HCT116 (cell line): Measurements from ENCODE around the gene CCDC15. TPM values are rescaled to one million over a fixed set of nuclear protein-coding genes. Genes with fewer than 3 reads are reported as not detected.

ENCODE experiments used
- ATAC-seq: fragments of 200-7000 bp; cut with Tn5 transposase; 2 replicates; pipeline ENCODE4 v1.9.1; 2020; ENCODE audit warnings: mild to moderate bottlenecking, moderate library complexity
- BruUV-seq: library from RNA; stranded (reverse); fragments of 400-500 nt; replicated peaks from 2 replicates; lab custom pipeline; 2021; lab: Mats Ljungman, UMichigan
- CTCF ChIA-PET: fragments of 300-600 bp; sonication (Branson Sonifier 250); formaldehyde crosslinking; loops from one replicate; lab custom pipeline; 2021; ENCODE audit warnings: antibody characterized with exemption; lab: Charles Lee
- POLR2A ChIA-PET: fragments of 300-600, 350-600 bp; sonication (Branson Sonifier 250); formaldehyde crosslinking; loops from one replicate; lab custom pipeline; 2021; ENCODE audit warnings: antibody characterized with exemption; lab: Charles Lee
- RAD21 ChIA-PET, 2 experiments: fragments of 300-600 bp; sonication (Branson Sonifier 250); formaldehyde crosslinking; loops; one replicate each; lab custom pipeline; 2023; ENCODE audit warnings: low total read pairs in 2 of 2; ENCODE audit not compliant: uncharacterized antibody in 2 of 2, unreplicated experiment in 2 of 2, low non-redundant PET in 1 of 2; lab: Charles Lee
- DNase-seq: peaks from one replicate; pipeline ENCODE4 v3.0.0-alpha.2; 2010; ENCODE audit warnings: low read depth, low spot score
- H2AFZ ChIP-seq: fragments of 200-600 bp; shearing (Covaris generic), sonication (generic); 2 replicates; pipeline ENCODE4 v1.6.1; 2017; ENCODE audit warnings: low read depth, mixed run types, mixed read lengths, antibody characterized with exemption, low read length; ENCODE audit not compliant: poor library complexity, severe bottlenecking
- H3K27ac ChIP-seq: 2 replicates; pipeline ENCODE4 v1.5.1; 2012; ENCODE audit warnings: low read depth, low read length
- H3K27me3 ChIP-seq: fragments of 200-600 bp; sonication (generic); 2 replicates; pipeline ENCODE4 v1.6.1; 2016; ENCODE audit warnings: mixed run types, low read length, mixed read lengths; ENCODE audit not compliant: insufficient read depth
- H3K36me3 ChIP-seq, 2 experiments: fragments of 200-500 bp in 1 of 2; fragments of 200-600 bp in 1 of 2; sonication (Bioruptor generic) in 1 of 2; sonication (generic) in 1 of 2; 2 replicates each; pipeline versions ENCODE4 v1.5.1 to v1.6.1; 2014 to 2016; ENCODE audit warnings: low read length in 2 of 2, inconsistent platforms in 1 of 2, mixed read lengths in 1 of 2, mixed run types in 1 of 2; ENCODE audit not compliant: insufficient read depth in 2 of 2, control insufficient read depth in 1 of 2
- H3K4me1 ChIP-seq, 2 experiments: fragments of 200-600 bp in 1 of 2; sonication (generic) in 1 of 2; 2 replicates each; pipeline versions ENCODE4 v1.5.1 to v1.6.1; 2012 to 2017; ENCODE audit warnings: low read length in 2 of 2, inconsistent platforms in 1 of 2, mild to moderate bottlenecking in 1 of 2, mixed read lengths in 1 of 2, mixed run types in 1 of 2, moderate library complexity in 1 of 2; ENCODE audit not compliant: insufficient read depth in 2 of 2, control insufficient read depth in 1 of 2
- H3K4me2 ChIP-seq: fragments of 200-600 bp; sonication (generic); 2 replicates; pipeline ENCODE4 v1.6.1; 2017; ENCODE audit warnings: mixed run types, low read length, mixed read lengths
- H3K4me3 ChIP-seq, 2 experiments: fragments of 200-600 bp in 1 of 2; sonication (generic) in 1 of 2; replicated peaks in 1 of 2; 2 replicates each; pipeline ENCODE4 v1.5.1; 2011 to 2016; ENCODE audit warnings: low read length in 2 of 2, control low read depth in 1 of 2, low read depth in 1 of 2, mild to moderate bottlenecking in 1 of 2, mixed read lengths in 1 of 2, mixed run types in 1 of 2
- H3K79me2 ChIP-seq: fragments of 200-600 bp; sonication (generic); 2 replicates; pipeline ENCODE4 v1.6.1; 2017; ENCODE audit warnings: mild to moderate bottlenecking, mixed run types, low read length, moderate library complexity, mixed read lengths; ENCODE audit not compliant: insufficient read depth
- H3K9ac ChIP-seq: fragments of 200-600 bp; sonication (generic); 2 replicates; pipeline ENCODE4 v1.6.1; 2016; ENCODE audit warnings: low read length, mixed read lengths
- H3K9me2 ChIP-seq: fragments of 200-600 bp; sonication (generic), shearing (Covaris generic); 2 replicates; pipeline ENCODE4 v1.6.1; 2017; ENCODE audit warnings: mixed run types, mild to moderate bottlenecking, moderate library complexity; ENCODE audit not compliant: insufficient read depth
- H3K9me3 ChIP-seq, 2 experiments: fragments of 200-500 bp in 1 of 2; fragments of 200-600 bp in 1 of 2; sonication (Bioruptor generic) in 1 of 2; sonication (generic) in 1 of 2; 2 replicates each; pipeline ENCODE4 v1.6.1; 2014 to 2017; ENCODE audit warnings: low read length in 2 of 2, mixed read lengths in 2 of 2, inconsistent platforms in 1 of 2, low read depth in 1 of 2, mild to moderate bottlenecking in 1 of 2, mixed run types in 1 of 2, moderate library complexity in 1 of 2; ENCODE audit not compliant: control insufficient read depth in 1 of 2, insufficient read depth in 1 of 2
- H4K20me1 ChIP-seq: fragments of 200-600 bp; sonication (generic), shearing (Covaris generic); 2 replicates; pipeline ENCODE4 v1.6.1; 2017; ENCODE audit warnings: mixed run types, mild to moderate bottlenecking, moderate library complexity; ENCODE audit not compliant: insufficient read depth
- CBX3 ChIP-seq: IDR thresholded peaks from 2 replicates; pipeline ENCODE4 v1.6.1; 2012; ENCODE audit warnings: low read depth
- CEBPB ChIP-seq: IDR thresholded peaks from 2 replicates; pipeline ENCODE4 v1.6.1; 2012; ENCODE audit warnings: low read depth
- EGR1 ChIP-seq: IDR thresholded peaks from 2 replicates; pipeline ENCODE4 v1.6.1; 2012; ENCODE audit warnings: low read depth
- ELF1 ChIP-seq: IDR thresholded peaks from 2 replicates; pipeline ENCODE4 v1.6.1; 2012; ENCODE audit warnings: low read depth, borderline replicate concordance
- EZH2 ChIP-seq: fragments of 200-600 bp; sonication (generic); IDR thresholded peaks from 2 replicates; pipeline ENCODE4 v1.6.1; 2017; ENCODE audit warnings: antibody characterized with exemption, mixed run types
- EZH2phosphoT487 ChIP-seq: fragments of 200-600 bp; IDR thresholded peaks from 2 replicates; pipeline ENCODE4 v1.6.1; 2018; ENCODE audit warnings: antibody characterized with exemption, borderline replicate concordance
- FOSL1 ChIP-seq: IDR thresholded peaks from 2 replicates; pipeline ENCODE4 v1.6.1; 2012; ENCODE audit warnings: low read depth
- JUND ChIP-seq: IDR thresholded peaks from 2 replicates; pipeline ENCODE4 v1.6.1; 2012
- POLR2A ChIP-seq: IDR thresholded peaks from 2 replicates; pipeline ENCODE4 v1.7.0; 2011; ENCODE audit warnings: borderline replicate concordance; ENCODE audit not compliant: insufficient read depth, insufficient read length; ENCODE audit errors: extremely low read depth
- SP1 ChIP-seq: IDR thresholded peaks from 2 replicates; pipeline ENCODE4 v1.6.1; 2012; ENCODE audit warnings: low read depth
- SRF ChIP-seq: IDR thresholded peaks from 2 replicates; pipeline ENCODE4 v1.6.1; 2012; ENCODE audit warnings: low read depth
- YY1 ChIP-seq: IDR thresholded peaks from 2 replicates; pipeline ENCODE4 v1.6.1; 2011; ENCODE audit warnings: low read length, low read depth, moderate library complexity, mild to moderate bottlenecking; ENCODE audit not compliant: insufficient replicate concordance; ENCODE audit errors: extremely low read depth
- ZNF274 ChIP-seq: fragments of 200-500 bp; sonication (Bioruptor generic); IDR thresholded peaks from 2 replicates; pipeline ENCODE4 v1.6.1; 2014; ENCODE audit warnings: mild to moderate bottlenecking, low read depth, low read length, inconsistent platforms
- intact Hi-C: fragments of 100-400 bp; cut with micrococcal nuclease; formaldehyde crosslinking; loops from 2 replicates; pipeline ENCODE4 v1.10.0; 2022
- total RNA-seq: library from RNA; stranded (reverse); gene quantifications from one replicate; pipeline ENCODE4 v1.2.1, GENCODE V29; 2021; ENCODE audit not compliant: unreplicated experiment
- TF ChIP-seq, protein P1 (sequence below): IDR thresholded peaks from 2 replicates; pipeline ENCODE4 v1.6.1; 2012
- TF ChIP-seq, protein P2 (sequence below), 3 experiments: fragments of 200-600 bp in 1 of 3; sonication (generic) in 1 of 3; IDR thresholded peaks in 2 of 3; conservative IDR thresholded peaks in 1 of 3; 2 replicates each; pipeline ENCODE4 v1.5.1; 2012 to 2017; ENCODE audit warnings: low read depth in 2 of 3, low read length in 2 of 3, antibody characterized with exemption in 1 of 3, borderline replicate concordance in 1 of 3, control low read depth in 1 of 3, mild to moderate bottlenecking in 1 of 3, mixed read lengths in 1 of 3, mixed run types in 1 of 3, moderate library complexity in 1 of 3; ENCODE audit not compliant: insufficient read depth in 1 of 3

CCDC15 gene
- total RNA-seq, 1 experiment from 2014 or later, result 2.4 TPM

DNA sequence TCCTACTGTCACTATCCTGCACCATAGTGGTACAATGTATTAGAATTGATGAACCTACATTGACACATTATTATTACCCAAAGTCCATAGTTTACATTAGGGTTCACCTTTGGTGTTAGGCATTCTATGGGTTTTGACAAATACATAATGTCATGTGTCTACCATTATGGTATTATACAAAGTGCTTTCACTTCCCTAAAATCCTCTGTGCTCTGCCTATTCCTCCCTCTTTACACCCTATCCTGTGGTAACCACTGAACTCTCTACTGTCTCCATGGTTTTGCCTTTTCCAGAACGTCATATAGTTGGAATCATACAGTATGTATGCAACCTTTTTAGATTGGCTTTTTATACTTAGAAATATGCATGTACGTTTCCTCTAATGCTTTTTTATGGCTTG is 51.5 kb downstream of the CCDC15 start (continued):
- TF ChIP-seq CBX3 (no peak), EGR1 (no peak)
- TF ChIP-seq, protein P1, sequence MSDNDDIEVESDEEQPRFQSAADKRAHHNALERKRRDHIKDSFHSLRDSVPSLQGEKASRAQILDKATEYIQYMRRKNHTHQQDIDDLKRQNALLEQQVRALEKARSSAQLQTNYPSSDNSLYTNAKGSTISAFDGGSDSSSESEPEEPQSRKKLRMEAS, result no peak
- TF ChIP-seq, all 23 proteins: peak for 0

DNA sequence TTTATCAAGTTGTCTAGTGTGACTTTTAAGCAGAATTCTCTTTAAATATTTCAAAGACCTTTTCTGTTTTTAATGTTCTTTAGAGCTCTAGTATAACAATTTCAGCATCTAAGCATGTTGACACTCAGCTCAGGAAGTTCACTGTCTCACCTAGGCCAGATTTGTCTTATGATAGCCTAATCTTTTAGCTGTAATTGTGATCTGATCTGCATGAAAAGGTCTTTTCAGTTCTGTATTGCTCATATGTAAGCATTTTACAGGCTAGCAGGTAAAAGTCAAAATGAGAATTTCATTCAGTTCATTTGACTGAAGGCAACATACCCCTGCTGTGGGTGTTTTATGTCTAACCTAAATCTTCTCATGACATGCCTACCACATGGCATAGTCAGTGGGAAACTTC is 62.4 kb downstream of the CCDC15 start:
- no peaks in the 10 kb centered on the region for H3K27me3 ChIP-seq
- ATAC-seq, result no peak
- no peak overlapping the region for H3K4me3 ChIP-seq
- H4K20me1 ChIP-seq, result no peaks in the 10 kb centered on the region
- no peaks in the 10 kb centered on the region for H3K9me3 ChIP-seq
- H3K9me2 ChIP-seq, result no peaks in the 10 kb centered on the region
- DNase-seq, result no peak
- ChIA-PET RAD21 (no interaction called here), CTCF (no interaction called here), POLR2A (no interaction called here)
- H3K4me1 ChIP-seq, result no peaks in the 10 kb centered on the region
- BruUV-seq, result no TSS peak
- no peaks in the 10 kb centered on the region for H3K79me2 ChIP-seq
- TF ChIP-seq SRF, result no peak
- no peak overlapping the region for H3K27ac ChIP-seq
- H3K36me3 ChIP-seq, result no peaks in the 10 kb centered on the region
- H2AFZ ChIP-seq, result no peak overlapping the region
- no peak overlapping the region for H3K9ac ChIP-seq
- no peak overlapping the region for H3K4me2 ChIP-seq
- intact Hi-C loops, result no loop called here

DNA sequence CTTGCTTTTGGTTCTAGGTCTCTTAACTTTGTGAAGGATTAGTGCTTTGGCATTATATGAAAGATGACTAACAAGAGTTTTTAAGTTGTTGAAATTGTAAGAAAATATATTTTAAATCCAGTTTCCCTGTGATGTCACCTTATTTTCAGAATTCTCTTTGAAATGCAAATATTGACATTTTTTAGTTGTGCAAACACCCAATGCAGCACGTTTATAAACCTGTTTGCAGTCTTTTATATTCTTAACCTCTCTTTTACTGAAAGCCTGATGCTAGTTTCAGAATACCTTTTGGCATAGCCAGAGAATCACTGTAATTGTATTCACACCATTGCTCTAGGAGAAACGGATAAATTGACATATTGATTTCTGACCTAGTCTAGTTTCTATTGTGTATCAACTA is 66.3 kb downstream of the CCDC15 start:
- intact Hi-C loops, result no loop called here
- Histone ChIP-seq H3K4me1 (no peaks in the 10 kb centered on the region), H3K27ac (no peak overlapping the region), H3K9me3 (no peaks in the 10 kb centered on the region), H4K20me1 (no peaks in the 10 kb centered on the region), H3K27me3 (no peaks in the 10 kb centered on the region), H3K9ac (no peak overlapping the region), H2AFZ (no peak overlapping the region), H3K4me3 (no peak overlapping the region), H3K4me2 (no peak overlapping the region), H3K79me2 (no peaks in the 10 kb centered on the region), H3K36me3 (no peaks in the 10 kb centered on the region), H3K9me2 (no peaks in the 10 kb centered on the region)
- ChIA-PET RAD21 (interaction anchor here in 1 of 2 experiments (0.7 kb wide), 1 partner anchor 16 kb away, joined by 3 read pairs; no protein-coding TSS in a partner anchor), CTCF (no interaction called here), POLR2A (no interaction called here)
- DNase-seq (no peak), ATAC-seq (no peak)
- no TSS peak for BruUV-seq
- TF ChIP-seq, protein P2, sequence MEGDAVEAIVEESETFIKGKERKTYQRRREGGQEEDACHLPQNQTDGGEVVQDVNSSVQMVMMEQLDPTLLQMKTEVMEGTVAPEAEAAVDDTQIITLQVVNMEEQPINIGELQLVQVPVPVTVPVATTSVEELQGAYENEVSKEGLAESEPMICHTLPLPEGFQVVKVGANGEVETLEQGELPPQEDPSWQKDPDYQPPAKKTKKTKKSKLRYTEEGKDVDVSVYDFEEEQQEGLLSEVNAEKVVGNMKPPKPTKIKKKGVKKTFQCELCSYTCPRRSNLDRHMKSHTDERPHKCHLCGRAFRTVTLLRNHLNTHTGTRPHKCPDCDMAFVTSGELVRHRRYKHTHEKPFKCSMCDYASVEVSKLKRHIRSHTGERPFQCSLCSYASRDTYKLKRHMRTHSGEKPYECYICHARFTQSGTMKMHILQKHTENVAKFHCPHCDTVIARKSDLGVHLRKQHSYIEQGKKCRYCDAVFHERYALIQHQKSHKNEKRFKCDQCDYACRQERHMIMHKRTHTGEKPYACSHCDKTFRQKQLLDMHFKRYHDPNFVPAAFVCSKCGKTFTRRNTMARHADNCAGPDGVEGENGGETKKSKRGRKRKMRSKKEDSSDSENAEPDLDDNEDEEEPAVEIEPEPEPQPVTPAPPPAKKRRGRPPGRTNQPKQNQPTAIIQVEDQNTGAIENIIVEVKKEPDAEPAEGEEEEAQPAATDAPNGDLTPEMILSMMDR (IDR thresholded peaks at IDR 0.05 in 2 of 3, conservative IDR thresholded peaks at IDR 0.05 in 1 of 3; ENCODE audit: borderline replicate concordance in 1 of 3, insufficient read depth in 1 of 3, low read depth in 2 of 3, low read length in 2 of 3), result no peak
- no peak for TF ChIP-seq YY1
- TF ChIP-seq POLR2A, result no peak
- no peak for TF ChIP-seq EZH2phosphoT487
- no peak for TF ChIP-seq ZNF274
- TF ChIP-seq CEBPB, result no peak
- no peak for TF ChIP-seq CBX3
- TF ChIP-seq, protein P1, result no peak
- TF ChIP-seq JUND, result no peak
- TF ChIP-seq FOSL1, result no peak
- TF ChIP-seq EZH2, result no peak
- no peak for TF ChIP-seq EGR1
- TF ChIP-seq SRF, result no peak
- no peak for TF ChIP-seq ELF1
- no peak for TF ChIP-seq SP1
